HG03135 (cell line): ENCODE data around the gene OBSCN.
"Not testable (repeated sequence)": the region's sequence is repeated elsewhere in the genome, so short reads cannot be mapped to it uniquely, and the experiment has no call there.

ENCODE experiments used
- ATAC-seq: cut with Tn5 transposase; IDR thresholded peaks from one replicate; pipeline ENCODE4 v1.9.1; 2021; ENCODE audit warnings: mild to moderate bottlenecking, moderate library complexity; ENCODE audit not compliant: unreplicated experiment

The OBSCN gene

DNA sequence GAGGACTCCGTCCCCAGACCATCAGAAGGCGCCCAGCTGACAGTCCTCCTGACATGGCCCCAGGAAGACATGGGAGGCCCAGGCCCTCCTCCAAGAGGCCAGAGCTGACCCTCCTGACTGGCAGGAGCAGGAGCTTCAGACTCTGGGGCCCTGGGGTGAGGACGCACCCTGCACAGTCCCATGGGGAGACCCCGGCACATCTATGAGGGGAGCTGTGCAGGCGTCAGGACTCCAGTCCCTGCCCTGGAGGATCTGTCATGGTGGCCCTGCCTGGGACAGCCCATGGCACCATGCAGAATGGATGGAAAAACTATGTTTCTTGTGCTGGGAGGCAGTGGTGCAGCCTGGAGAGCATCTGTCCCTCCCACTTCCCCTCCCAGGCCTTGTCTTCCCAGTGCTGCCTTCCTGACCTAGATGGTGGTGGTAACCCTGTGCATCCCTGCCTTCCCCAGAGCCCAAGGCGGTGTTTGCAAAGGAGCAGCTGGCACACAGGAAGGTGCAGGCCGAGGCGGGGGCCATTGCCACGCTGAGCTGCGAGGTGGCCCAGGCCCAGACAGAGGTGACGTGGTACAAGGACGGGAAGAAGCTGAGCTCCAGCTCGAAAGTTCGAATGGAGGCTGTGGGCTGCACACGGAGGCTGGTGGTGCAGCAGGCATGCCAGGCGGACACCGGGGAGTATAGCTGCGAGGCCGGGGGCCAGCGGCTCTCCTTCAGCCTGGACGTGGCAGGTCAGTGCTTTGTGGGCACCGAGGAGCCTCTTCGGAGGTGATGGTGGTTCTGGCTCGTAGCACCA is 41.9 kb downstream of the OBSCN start:
- ATAC-seq: no peak

DNA sequence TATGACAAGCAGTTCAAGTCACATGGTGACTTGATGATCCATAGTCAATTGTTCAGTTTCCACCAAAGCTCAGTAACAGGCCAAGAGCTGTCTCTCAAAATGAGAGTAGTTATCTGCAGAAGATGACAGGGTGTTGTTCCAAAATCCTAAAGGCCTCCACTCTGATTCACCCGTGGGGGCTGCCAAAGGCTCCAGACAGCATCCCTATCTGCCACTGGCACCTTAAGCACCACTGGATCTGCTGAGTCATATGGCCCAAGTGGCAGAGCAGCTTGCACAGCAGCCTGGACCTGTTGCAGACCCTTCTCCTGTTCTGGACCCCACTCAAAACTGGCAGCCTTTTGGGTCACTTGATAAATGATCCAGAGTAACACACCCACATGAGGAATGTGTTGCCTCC is 44.6 kb downstream of the OBSCN start:
- ATAC-seq: not testable (repeated sequence)

- ATAC-seq: no peak
Observed at GRCh38 chr1:228256626-228257375, 49.0 kb downstream of the OBSCN start.

DNA sequence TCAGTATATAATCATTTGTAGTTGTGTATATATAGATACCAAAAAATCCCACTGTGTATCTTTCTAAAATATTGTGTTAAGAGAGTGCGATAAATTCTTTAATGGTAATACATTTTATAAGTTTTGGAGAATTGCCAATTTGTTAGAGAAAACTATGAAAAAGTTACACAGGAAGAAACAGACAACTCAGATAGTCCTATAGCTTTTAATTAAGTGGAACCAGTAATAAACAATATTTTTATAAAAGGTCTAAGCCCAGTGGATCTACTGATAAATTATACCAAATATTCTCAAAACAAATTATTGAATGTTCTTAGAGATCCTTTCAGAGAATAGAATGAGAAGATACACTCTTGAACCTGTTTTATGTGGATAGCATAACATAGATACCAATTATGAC is 50.6 kb downstream of the OBSCN start:
- ATAC-seq: no peak

DNA sequence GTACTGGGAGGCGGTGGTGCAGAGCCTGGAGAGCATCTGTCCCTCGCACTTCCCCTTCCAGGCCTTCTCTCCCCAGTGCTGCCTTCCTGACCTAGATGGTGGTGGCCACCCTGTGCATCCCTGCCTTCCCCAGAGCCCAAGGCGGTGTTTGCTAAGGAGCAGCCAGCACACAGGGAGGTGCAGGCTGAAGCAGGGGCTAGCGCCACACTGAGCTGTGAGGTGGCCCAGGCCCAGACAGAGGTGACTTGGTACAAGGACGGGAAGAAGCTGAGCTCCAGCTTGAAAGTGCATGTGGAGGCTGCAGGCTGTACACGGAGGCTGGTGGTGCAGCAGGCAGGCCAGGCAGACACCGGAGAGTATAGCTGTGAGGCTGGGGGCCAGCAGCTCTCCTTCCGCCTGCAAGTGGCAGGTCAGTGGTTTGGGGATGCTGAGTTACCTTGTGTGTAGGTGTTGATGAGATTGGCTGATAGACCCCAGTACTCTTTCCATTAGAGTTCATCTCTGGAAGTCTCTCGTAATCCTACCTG is 51.6 kb downstream of the OBSCN start:
- no peak for ATAC-seq

GRCh38 chr1:228259951-228260350 is 52.1 kb downstream of the OBSCN start:
- no peak for ATAC-seq

DNA sequence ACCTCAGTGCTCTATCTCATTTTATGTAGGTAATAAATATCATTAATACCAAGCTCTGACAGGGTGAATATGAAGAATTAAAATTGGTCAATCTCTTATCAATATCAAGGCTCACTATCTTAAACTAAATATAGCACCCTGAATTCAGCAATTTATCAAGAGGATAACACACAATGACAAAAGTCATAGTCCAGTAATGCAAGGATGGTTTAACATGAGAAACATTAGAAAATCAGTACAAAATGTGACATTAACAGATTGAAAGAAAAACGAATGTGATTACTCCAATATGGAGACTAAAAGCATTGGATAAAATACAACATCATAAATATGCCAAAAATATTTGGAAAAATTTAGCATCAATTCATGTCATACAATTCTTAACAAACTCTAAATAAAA is 53.9 kb downstream of the OBSCN start:
- ATAC-seq: no peak

DNA sequence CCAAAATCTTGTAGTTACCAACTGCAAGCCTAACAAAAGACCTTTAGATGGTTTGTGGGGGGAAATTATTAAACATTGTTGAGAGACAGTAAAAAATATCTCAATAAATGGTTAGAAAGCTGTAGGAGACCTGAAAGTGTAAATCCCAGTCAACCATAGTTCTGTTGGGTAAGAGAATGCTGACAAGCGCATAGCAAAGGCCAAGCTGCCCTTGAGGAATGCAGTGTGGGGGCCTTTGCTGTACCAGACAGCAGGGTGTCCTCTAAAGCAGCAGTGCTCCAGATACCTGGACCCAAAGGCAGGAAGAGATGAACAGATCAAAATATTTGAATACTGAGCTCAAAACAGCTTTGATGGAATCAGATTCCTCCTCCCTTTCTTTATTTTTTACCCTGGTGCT is 54.6 kb downstream of the OBSCN start:
- ATAC-seq: no peak

GRCh38 chr1:228263636-228264035 is 55.8 kb downstream of the OBSCN start:
- ATAC-seq: no peak

DNA sequence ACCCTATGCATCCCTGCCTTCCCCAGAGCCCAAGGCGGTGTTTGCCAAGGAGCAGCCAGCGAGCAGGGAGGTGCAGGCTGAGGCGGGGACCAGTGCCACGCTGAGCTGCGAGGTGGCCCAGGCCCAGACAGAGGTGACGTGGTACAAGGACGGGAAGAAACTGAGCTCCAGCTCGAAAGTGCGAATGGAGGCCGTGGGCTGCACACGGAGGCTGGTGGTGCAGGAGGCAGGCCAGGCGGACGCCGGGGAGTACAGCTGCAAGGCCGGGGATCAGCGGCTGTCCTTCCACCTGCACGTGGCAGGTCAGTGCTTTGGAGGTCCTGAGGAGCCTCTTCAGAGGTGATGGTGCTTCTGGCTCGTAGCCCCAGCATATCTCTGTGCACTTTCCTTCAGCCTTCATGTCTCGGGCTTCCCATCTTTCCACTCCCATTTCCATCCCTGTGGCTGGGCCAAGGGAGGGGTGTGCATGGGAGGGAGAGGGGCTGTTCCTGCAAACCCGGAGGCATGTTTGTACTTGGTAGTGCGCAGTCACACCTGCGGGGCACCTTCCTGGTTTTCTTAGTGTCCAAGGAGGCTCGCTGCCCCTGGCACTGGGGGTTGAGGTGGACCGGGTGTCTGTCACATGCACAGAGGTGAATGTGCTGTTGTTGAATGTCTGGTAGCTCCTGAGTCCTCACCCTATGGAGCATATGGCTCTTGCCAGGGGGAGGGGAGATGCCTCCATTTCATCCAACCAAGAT is 56.4 kb downstream of the OBSCN start:
- ATAC-seq: no peak

- ATAC-seq: no peak
Observed at GRCh38 chr1:228265167-228265566, 57.3 kb downstream of the OBSCN start.

DNA sequence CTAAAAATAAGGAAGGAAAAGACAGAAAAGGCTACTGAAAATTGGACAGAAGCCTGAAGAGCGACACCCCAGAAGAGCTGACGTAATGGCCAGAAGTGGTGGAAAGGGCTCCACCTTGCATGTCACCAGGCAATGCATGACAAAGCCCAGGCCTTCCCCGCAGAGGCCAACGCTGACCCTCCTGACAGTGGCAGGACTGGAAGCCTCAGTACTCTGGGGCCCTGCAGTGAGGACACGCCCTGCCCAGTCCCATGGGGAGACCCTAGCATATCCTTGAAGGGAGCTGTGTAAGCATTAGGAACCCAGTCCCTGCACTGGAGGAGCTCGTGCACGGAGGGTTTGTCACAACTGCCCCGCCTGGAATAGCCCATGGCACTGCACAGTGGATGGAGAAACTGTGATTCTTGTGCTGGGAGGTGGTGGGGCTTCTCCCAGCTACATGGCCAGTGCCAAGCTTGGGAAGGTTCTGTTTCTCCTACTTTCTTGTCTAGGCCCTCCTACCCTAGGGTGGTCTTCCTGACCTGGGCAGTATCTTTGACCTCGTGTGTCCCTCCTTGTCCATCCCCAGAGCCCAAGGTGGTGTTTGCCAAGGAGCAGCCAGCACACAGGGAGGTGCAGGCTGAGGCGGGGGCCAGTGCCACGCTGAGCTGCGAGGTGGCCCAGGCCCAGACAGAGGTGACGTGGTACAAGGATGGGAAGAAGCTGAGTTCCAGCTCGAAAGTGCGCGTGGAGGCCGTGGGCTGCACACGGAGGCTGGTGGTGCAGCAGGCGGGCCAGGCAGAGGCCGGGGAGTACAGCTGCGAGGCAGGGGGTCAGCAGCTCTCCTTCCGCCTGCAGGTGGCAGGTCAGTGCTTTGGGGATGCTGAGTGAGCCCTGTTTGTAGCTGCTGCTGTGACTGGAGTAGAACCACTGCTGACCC is 60.4 kb downstream of the OBSCN start:
- no peak for ATAC-seq

- ATAC-seq: no peak
Observed at GRCh38 chr1:228268881-228269265, 61.0 kb downstream of the OBSCN start.

DNA sequence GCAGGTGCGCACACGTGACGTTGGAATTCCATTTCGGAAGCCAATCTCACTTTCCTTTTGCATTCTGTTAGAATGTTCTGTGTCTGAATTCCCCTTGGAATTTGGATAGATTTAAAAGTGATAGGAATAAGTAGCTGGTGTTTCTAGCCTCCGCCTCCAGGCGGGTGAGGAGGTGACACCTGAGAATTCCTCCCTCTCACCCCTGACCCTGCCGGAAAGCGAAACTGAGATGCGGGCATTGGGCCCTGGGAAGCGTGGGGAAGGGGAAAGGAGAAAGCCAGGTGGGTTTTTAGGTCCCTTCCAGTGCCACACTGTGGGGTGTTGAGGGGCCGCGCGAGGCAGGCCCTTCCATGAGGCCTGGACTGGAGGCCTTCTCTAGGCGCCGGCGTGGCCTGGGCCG is 61.6 kb downstream of the OBSCN start:
- ATAC-seq: not testable (repeated sequence)

- no peak for ATAC-seq
Observed at GRCh38 chr1:228270032-228270431, 62.2 kb downstream of the OBSCN start.

GRCh38 chr1:228271701-228272251 is 63.9 kb downstream of the OBSCN start:
- no peak for ATAC-seq

DNA sequence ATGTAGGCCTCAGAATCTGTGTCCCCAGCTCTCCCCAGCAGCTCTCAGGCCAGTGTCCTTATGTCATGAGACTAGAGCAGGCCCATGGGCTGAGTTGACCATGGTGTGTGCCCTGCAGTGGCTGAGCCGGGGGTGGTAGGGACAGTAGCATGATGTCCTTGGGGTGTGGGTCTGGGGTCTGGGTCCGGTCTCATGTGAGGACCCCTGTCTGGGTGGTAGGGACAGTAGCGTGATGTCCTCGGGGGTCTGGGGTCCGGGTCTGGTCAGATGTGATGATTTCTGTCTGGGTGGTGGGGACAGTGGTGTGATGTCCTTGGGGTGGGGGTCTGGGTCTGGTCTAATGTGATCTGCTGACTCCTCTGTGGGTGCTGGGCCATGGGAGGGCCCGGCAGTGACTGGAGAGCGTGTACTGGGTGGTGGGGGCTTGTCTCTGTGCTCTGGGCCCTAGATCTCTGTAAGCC is 64.5 kb downstream of the OBSCN start:
- no peak for ATAC-seq

- no peak for ATAC-seq
Observed at GRCh38 chr1:228272831-228273571, 65.2 kb downstream of the OBSCN start.

- ATAC-seq: no peak
Observed at GRCh38 chr1:228273720-228274451, 66.0 kb downstream of the OBSCN start.
